ENCODE results near the gene APCDD1L.

DNA sequence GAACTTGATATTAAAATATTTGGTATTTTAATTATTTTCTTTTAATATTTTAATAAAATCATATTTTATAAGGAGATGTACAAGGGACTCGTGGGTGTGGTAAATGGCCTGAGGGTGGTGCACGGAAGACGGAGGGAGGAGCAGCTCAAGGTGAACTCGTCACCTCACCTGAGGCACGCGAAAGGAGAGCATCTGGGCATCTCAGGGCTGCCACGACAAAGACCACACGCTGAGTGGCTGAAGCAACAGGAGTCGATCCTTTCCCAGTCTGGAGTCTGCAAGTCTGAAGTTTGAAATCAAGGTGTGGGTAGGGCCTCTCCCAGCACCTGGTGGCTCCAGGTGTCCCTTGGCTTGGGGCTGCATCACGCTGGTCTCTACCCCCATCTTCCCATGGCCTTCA, 39.7 kb downstream of the APCDD1L start:
- no peak for TF ChIP-seq POLR2A (IDR thresholded peaks at IDR 0.05)
- TF ChIP-seq, protein P1, sequence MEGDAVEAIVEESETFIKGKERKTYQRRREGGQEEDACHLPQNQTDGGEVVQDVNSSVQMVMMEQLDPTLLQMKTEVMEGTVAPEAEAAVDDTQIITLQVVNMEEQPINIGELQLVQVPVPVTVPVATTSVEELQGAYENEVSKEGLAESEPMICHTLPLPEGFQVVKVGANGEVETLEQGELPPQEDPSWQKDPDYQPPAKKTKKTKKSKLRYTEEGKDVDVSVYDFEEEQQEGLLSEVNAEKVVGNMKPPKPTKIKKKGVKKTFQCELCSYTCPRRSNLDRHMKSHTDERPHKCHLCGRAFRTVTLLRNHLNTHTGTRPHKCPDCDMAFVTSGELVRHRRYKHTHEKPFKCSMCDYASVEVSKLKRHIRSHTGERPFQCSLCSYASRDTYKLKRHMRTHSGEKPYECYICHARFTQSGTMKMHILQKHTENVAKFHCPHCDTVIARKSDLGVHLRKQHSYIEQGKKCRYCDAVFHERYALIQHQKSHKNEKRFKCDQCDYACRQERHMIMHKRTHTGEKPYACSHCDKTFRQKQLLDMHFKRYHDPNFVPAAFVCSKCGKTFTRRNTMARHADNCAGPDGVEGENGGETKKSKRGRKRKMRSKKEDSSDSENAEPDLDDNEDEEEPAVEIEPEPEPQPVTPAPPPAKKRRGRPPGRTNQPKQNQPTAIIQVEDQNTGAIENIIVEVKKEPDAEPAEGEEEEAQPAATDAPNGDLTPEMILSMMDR (IDR thresholded peaks at IDR 0.05): no peak

All from heart left ventricle (tissue), 13 donors.